ENCODE data around the gene RBP3. TPM values are rescaled to one million over a fixed set of nuclear protein-coding genes. Genes with fewer than 3 reads are reported as not detected.

RBP3 gene
- total and polyA plus RNA-seq, 8 donors = 0.07 to 0.14 (median 0.09) TPM; not detected in 5

GRCh38 chr10:47351899-47352815 lies 4.0 kb downstream of the RBP3 start:
- intact Hi-C loops (cut with DNase I) = no loop called here
- H3K4me1 ChIP-seq = no peaks in the 10 kb centered on the region
- H3K36me3 ChIP-seq = no peaks in the 10 kb centered on the region
- no peak overlapping the region for H3K27ac ChIP-seq
- TF ChIP-seq CTCF (IDR thresholded peaks at IDR 0.05) = no peak
- no peak overlapping the region for H3K4me3 ChIP-seq
- ATAC-seq (no peak), DNase-seq (no peak)
- H3K9me3 ChIP-seq = no peaks in the 10 kb centered on the region
- no peaks in the 10 kb centered on the region for H3K27me3 ChIP-seq

- no peak for TF ChIP-seq CTCF (IDR thresholded peaks at IDR 0.05)
These were observed 5.2 kb downstream of the RBP3 start for GRCh38 chr10:47353351-47353750.

GRCh38 chr10:47354165-47354564 lies 6.0 kb downstream of the RBP3 start:
- no peaks in the 10 kb centered on the region for H3K27me3 ChIP-seq
- TF ChIP-seq CTCF (IDR thresholded peaks at IDR 0.05) = no peak
- intact Hi-C loops (cut with DNase I) = no loop called here
- no peak overlapping the region for H3K4me3 ChIP-seq
- DNase-seq = no peak
- H3K9me3 ChIP-seq = no peaks in the 10 kb centered on the region
- no peaks in the 10 kb centered on the region for H3K36me3 ChIP-seq
- no peak for ATAC-seq
- no peaks in the 10 kb centered on the region for H3K4me1 ChIP-seq
- no peak overlapping the region for H3K27ac ChIP-seq

More at GRCh38 chr10:47353351-47353750, 5.2 kb downstream of the RBP3 start:
- no peaks in the 10 kb centered on the region for H3K9me3 ChIP-seq
- intact Hi-C loops (cut with DNase I) = no loop called here
- no peaks in the 10 kb centered on the region for H3K27me3 ChIP-seq
- no peaks in the 10 kb centered on the region for H3K4me1 ChIP-seq
- ATAC-seq (no peak), DNase-seq (no peak)
- H3K4me3 ChIP-seq = no peak overlapping the region
- H3K36me3 ChIP-seq = no peaks in the 10 kb centered on the region
- H3K27ac ChIP-seq = no peak overlapping the region

GRCh38 chr10:47354900-47355299 lies 6.7 kb downstream of the RBP3 start:
- H3K9me3 ChIP-seq = no peaks in the 10 kb centered on the region
- intact Hi-C loops (cut with DNase I) = no loop called here
- no peak overlapping the region for H3K27ac ChIP-seq
- ATAC-seq (no peak), DNase-seq (no peak)
- H3K36me3 ChIP-seq = no peaks in the 10 kb centered on the region
- no peaks in the 10 kb centered on the region for H3K4me1 ChIP-seq
- TF ChIP-seq CTCF (IDR thresholded peaks at IDR 0.05) = no peak
- H3K27me3 ChIP-seq = no peaks in the 10 kb centered on the region
- no peak overlapping the region for H3K4me3 ChIP-seq

GRCh38 chr10:47356708-47357107 lies 8.5 kb downstream of the RBP3 start:
- H3K27ac ChIP-seq = no peak overlapping the region
- no peaks in the 10 kb centered on the region for H3K9me3 ChIP-seq
- no peak overlapping the region for H3K4me3 ChIP-seq
- TF ChIP-seq CTCF (IDR thresholded peaks at IDR 0.05) = no peak
- DNase-seq = no peak
- no peak for ATAC-seq
- no peaks in the 10 kb centered on the region for H3K36me3 ChIP-seq
- intact Hi-C loops (cut with DNase I) = no loop called here
- H3K4me1 ChIP-seq = no peaks in the 10 kb centered on the region
- H3K27me3 ChIP-seq = no peaks in the 10 kb centered on the region
